ENCODE results near the gene TNIP2. TPM values are rescaled to one million over a fixed set of nuclear protein-coding genes. Genes with fewer than 3 reads are reported as not detected.

Gene TNIP2
- total and polyA plus RNA-seq, 8 donors: 18.7 to 194 (median 40.0) TPM

GRCh38 chr4:2714061-2714770 lies 41.9 kb downstream of the TNIP2 start:
- TF ChIP-seq POLR2AphosphoS5 (IDR thresholded peaks at IDR 0.05) (peak in 1 of 3 donors; percentile 38), EP300 (IDR thresholded peaks at IDR 0.05) (no peak), POLR2A (IDR thresholded peaks at IDR 0.05) (no peak)
- TF ChIP-seq, protein P1, sequence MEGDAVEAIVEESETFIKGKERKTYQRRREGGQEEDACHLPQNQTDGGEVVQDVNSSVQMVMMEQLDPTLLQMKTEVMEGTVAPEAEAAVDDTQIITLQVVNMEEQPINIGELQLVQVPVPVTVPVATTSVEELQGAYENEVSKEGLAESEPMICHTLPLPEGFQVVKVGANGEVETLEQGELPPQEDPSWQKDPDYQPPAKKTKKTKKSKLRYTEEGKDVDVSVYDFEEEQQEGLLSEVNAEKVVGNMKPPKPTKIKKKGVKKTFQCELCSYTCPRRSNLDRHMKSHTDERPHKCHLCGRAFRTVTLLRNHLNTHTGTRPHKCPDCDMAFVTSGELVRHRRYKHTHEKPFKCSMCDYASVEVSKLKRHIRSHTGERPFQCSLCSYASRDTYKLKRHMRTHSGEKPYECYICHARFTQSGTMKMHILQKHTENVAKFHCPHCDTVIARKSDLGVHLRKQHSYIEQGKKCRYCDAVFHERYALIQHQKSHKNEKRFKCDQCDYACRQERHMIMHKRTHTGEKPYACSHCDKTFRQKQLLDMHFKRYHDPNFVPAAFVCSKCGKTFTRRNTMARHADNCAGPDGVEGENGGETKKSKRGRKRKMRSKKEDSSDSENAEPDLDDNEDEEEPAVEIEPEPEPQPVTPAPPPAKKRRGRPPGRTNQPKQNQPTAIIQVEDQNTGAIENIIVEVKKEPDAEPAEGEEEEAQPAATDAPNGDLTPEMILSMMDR (IDR thresholded peaks at IDR 0.05): no peak
- peak overlapping the region; percentile 33 to 74 (median 52) for H3K27ac ChIP-seq
- peaks cover 0 to 22% (median 17%) of the 10 kb centered on the region in 4 donors for H3K4me1 ChIP-seq
- H3K9me3 ChIP-seq: no peaks in the 10 kb centered on the region
- intact Hi-C loops (cut with DNase I; ENCODE audit: low total_unique reads): no loop called here
- no peak overlapping the region for H3K4me3 ChIP-seq
- no peaks in the 10 kb centered on the region for H3K27me3 ChIP-seq
- WGBS, 5 donors: 26 to 40% (median 34%) methylated on average over 10 of the region's 10 CpGs
- peak in 1 of 2 donors; percentile 75 for DNase-seq
- H3K36me3 ChIP-seq: peaks cover 17 to 52% (median 44%) of the 10 kb centered on the region in 4 donors

DNA sequence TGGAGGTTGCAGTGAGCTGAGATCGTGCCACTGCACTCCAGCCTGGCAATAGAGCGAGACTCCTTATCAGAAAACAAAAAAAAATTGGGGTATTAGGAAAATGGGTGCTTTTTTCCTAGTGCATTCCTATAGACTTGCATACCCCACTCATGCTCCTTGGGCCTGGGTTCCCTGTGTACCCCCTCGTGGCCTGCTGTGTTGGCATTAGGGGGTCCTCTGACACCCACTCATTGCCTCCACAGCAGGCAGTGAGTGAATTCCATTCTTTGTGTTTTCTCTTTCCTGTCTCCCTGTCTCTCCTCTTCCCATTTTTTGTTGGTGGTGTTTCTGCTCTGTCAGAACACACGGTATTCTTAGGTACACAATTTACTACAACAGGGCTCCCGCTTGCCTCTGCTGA lies 42.8 kb downstream of the TNIP2 start:
- no peaks in the 10 kb centered on the region for H3K9me3 ChIP-seq
- TF ChIP-seq, protein P1 (IDR thresholded peaks at IDR 0.05): no peak
- TF ChIP-seq POLR2A (IDR thresholded peaks at IDR 0.05) (no peak), POLR2AphosphoS5 (IDR thresholded peaks at IDR 0.05) (no peak), EP300 (IDR thresholded peaks at IDR 0.05) (no peak)
- H3K4me3 ChIP-seq: no peak overlapping the region
- WGBS, 5 donors: 83 to 95% (median 89%) methylated on average over 5 of the region's 5 CpGs
- DNase-seq: no peak
- H3K4me1 ChIP-seq: peaks cover 0 to 22% (median 17%) of the 10 kb centered on the region in 4 donors
- no peaks in the 10 kb centered on the region for H3K27me3 ChIP-seq
- intact Hi-C loops (cut with DNase I; ENCODE audit: low total_unique reads): no loop called here
- H3K36me3 ChIP-seq: peaks cover 17 to 52% (median 42%) of the 10 kb centered on the region in 4 donors
- peak overlapping the region in 4 of 5 donors; percentile 33 to 57 (median 50) for H3K27ac ChIP-seq

DNA sequence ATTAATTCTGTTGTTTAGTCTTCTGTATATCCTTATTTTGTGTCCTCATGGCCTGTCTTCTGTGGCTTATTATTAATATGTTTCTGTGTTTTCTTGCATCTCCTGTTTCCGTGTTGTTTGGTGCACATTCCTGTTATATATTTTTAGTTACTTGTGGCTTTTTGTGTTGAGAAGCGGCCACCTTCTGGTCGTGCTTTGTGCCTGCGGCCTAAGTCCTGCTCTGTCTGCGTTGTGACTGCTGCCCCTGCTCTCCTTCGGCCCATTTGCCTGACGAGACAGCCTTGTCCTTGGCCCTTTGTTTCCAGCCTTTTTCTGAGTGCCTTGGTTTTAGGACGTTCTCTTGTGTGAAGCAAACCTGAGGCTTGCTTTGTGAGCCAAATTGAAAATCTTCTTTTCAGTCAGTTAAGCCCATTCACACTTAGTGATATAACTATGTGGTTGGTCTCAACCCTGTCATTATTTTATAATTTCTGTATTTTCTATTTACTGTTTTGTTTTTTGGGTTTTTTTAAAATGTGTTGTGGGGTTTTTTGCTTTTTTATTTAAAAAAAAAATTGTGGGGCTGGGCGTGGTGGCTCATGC lies 43.8 kb downstream of the TNIP2 start:
- DNase-seq: no peak
- H3K36me3 ChIP-seq: peaks cover 15 to 54% (median 41%) of the 10 kb centered on the region in 4 donors
- H3K27me3 ChIP-seq: no peaks in the 10 kb centered on the region
- TF ChIP-seq EP300 (IDR thresholded peaks at IDR 0.05): no peak
- TF ChIP-seq, protein P1 (IDR thresholded peaks at IDR 0.05): no peak
- TF ChIP-seq POLR2A (IDR thresholded peaks at IDR 0.05): no peak
- TF ChIP-seq POLR2AphosphoS5 (IDR thresholded peaks at IDR 0.05): no peak
- H3K4me1 ChIP-seq: peaks cover 0 to 22% (median 17%) of the 10 kb centered on the region in 4 donors
- WGBS, 5 donors: 62 to 86% (median 79%) methylated on average over 9 of the region's 9 CpGs
- H3K27ac ChIP-seq: peak overlapping the region in 1 of 5 donors; percentile 8
- intact Hi-C loops (cut with DNase I; ENCODE audit: low total_unique reads): no loop called here
- H3K9me3 ChIP-seq: no peaks in the 10 kb centered on the region
- no peak overlapping the region for H3K4me3 ChIP-seq

GRCh38 chr4:2702770-2703169 lies 53.4 kb downstream of the TNIP2 start:
- 27 to 57% (median 42%) methylated on average over 7 of the region's 7 CpGs for WGBS, 5 donors
- intact Hi-C loops (cut with DNase I; ENCODE audit: low total_unique reads): no loop called here
- peaks cover 56 to 97% (median 92%) of the 10 kb centered on the region in 4 donors for H3K36me3 ChIP-seq
- DNase-seq: no peak
- peak overlapping the region; percentile 21 to 54 (median 48) for H3K27ac ChIP-seq
- no peak overlapping the region for H3K4me3 ChIP-seq
- TF ChIP-seq EP300 (IDR thresholded peaks at IDR 0.05) (no peak), POLR2AphosphoS5 (IDR thresholded peaks at IDR 0.05) (no peak), POLR2A (IDR thresholded peaks at IDR 0.05) (no peak)
- TF ChIP-seq, protein P1 (IDR thresholded peaks at IDR 0.05): no peak
- no peaks in the 10 kb centered on the region for H3K9me3 ChIP-seq
- no peaks in the 10 kb centered on the region for H3K27me3 ChIP-seq
- H3K4me1 ChIP-seq: peaks cover 3 to 4% (median 4%) of the 10 kb centered on the region in 4 donors
